Activated CD8-positive, alpha-beta T cell treated with anti-CD3 and anti-CD28 coated beads, Interleukin-2, amount 10 ng/mL, durations not matched to agents 7 days and 5 days (primary cell): ENCODE measurements around the gene PDE4A. TPM values are rescaled to one million over a fixed set of nuclear protein-coding genes. Genes with fewer than 3 reads are reported as not detected.

Experiments
- ATAC-seq: fragments of 150-1000 bp; cut with Tn5 transposase; one replicate; pipeline ENCODE4 v1.10.0; 2021; ENCODE audit warnings: moderate library complexity
- CTCF ChIA-PET: fragments of 350-600 bp; sonication (Branson Sonifier 250); formaldehyde crosslinking; loops from one replicate; lab custom pipeline; 2021; ENCODE audit warnings: antibody characterized with exemption; lab: Charles Lee
- POLR2A ChIA-PET: fragments of 350-600 bp; sonication (Branson Sonifier 250); formaldehyde crosslinking; loops from one replicate; lab custom pipeline; 2021; ENCODE audit warnings: antibody characterized with exemption; lab: Charles Lee
- DNase-seq: peaks from one replicate; pipeline ENCODE4 v3.0.0-alpha.2; 2020
- H3K27ac Mint-ChIP-seq: one replicate; pipeline ENCODE4 v1.8.0; 2021; ENCODE audit warnings: mild to moderate bottlenecking, mixed read lengths
- H3K27me3 Mint-ChIP-seq: one replicate; pipeline ENCODE4 v1.8.0; 2021; ENCODE audit warnings: low read depth, mixed read lengths
- H3K36me3 Mint-ChIP-seq: one replicate; pipeline ENCODE4 v1.8.0; 2021; ENCODE audit warnings: low read depth, mixed read lengths
- H3K4me1 Mint-ChIP-seq: one replicate; pipeline ENCODE4 v1.8.0; 2021; ENCODE audit warnings: low read depth, mixed read lengths
- H3K4me3 Mint-ChIP-seq: one replicate; pipeline ENCODE4 v1.8.0; 2021; ENCODE audit warnings: mild to moderate bottlenecking, mixed read lengths
- H3K9me3 Mint-ChIP-seq: one replicate; pipeline ENCODE4 v1.8.0; 2022; ENCODE audit warnings: mixed read lengths; ENCODE audit not compliant: insufficient read depth
- total RNA-seq, 2 experiments: library from RNA; stranded (reverse); gene quantifications; one replicate each; pipeline ENCODE4 v1.2.3, GENCODE V29; 2021

The PDE4A gene
- total RNA-seq, 2 experiments from 2014 or later = 54.2 to 56.0 TPM

- Mint-ChIP-seq H3K27ac (peak overlapping the region; percentile 92), H3K4me3 (peak overlapping the region; percentile 75), H3K4me1 (peaks cover 66% of the 10 kb centered on the region), H3K9me3 (no peaks in the 10 kb centered on the region), H3K36me3 (peaks cover 23% of the 10 kb centered on the region), H3K27me3 (no peaks in the 10 kb centered on the region)
- DNase-seq (peak; percentile 96), ATAC-seq (peak; percentile 45)
- ChIA-PET POLR2A (interaction anchor here (0.9 to 8.9 kb wide), 4 partner anchors 10 to 152 kb away, joined by 3 to 239 read pairs (median 15); partner anchors contain the start of gene CDC37), CTCF (interaction anchor here (0.6 to 27.0 kb wide), 19 partner anchors 7 to 419 kb away, joined by 3 to 1132 read pairs (median 4); partner anchors contain the start of genes CDC37, DNM2, ICAM1 and MRPL4)
Observed at GRCh38 chr19:10416380-10417257, 3.7 kb upstream of the PDE4A start.

- Mint-ChIP-seq H3K4me1 (peaks cover 67% of the 10 kb centered on the region), H3K4me3 (peak overlapping the region; percentile 79), H3K27me3 (no peaks in the 10 kb centered on the region), H3K36me3 (peaks cover 26% of the 10 kb centered on the region), H3K27ac (peak overlapping the region; percentile 75), H3K9me3 (no peaks in the 10 kb centered on the region)
- DNase-seq = peak; percentile 40
- no peak for ATAC-seq
- CTCF ChIA-PET = interaction anchor here (0.6 to 27.0 kb wide), 19 partner anchors 7 to 313 kb away, joined by 3 to 1132 read pairs (median 4); partner anchors contain the start of genes CDC37, ICAM1, PDE4A and PPAN
- POLR2A ChIA-PET = interaction anchor here (0.7 to 8.9 kb wide), 6 partner anchors 10 to 148 kb away, joined by 3 to 239 read pairs (median 5); partner anchors contain the start of genes CDC37, ICAM1 and KEAP1
Observed at GRCh38 chr19:10417541-10418234, 2.6 kb upstream of the PDE4A start.

GRCh38 chr19:10418235-10418484 lies 2.2 kb upstream of the PDE4A start:
- Mint-ChIP-seq H3K27me3 (no peaks in the 10 kb centered on the region), H3K27ac (peak overlapping the region; percentile 75), H3K4me1 (peaks cover 68% of the 10 kb centered on the region), H3K36me3 (peaks cover 26% of the 10 kb centered on the region), H3K4me3 (peak overlapping the region; percentile 79), H3K9me3 (no peaks in the 10 kb centered on the region)
- DNase-seq = no peak
- ChIA-PET POLR2A (interaction anchor here (0.7 to 8.9 kb wide), 7 partner anchors 10 to 148 kb away, joined by 3 to 239 read pairs (median 4); partner anchors contain the start of genes CDC37, ICAM1 and KEAP1), CTCF (interaction anchor here (0.7 to 27.0 kb wide), 16 partner anchors 7 to 314 kb away, joined by 3 to 1132 read pairs (median 4); partner anchors contain the start of genes CDC37, ICAM1, PDE4A and PPAN)
- ATAC-seq = no peak

GRCh38 chr19:10418485-10419199 lies 1.7 kb upstream of the PDE4A start:
- Mint-ChIP-seq H3K4me1 (peaks cover 69% of the 10 kb centered on the region), H3K4me3 (peak overlapping the region; percentile 79), H3K9me3 (no peaks in the 10 kb centered on the region), H3K36me3 (peaks cover 27% of the 10 kb centered on the region), H3K27ac (peak overlapping the region; percentile 75), H3K27me3 (no peaks in the 10 kb centered on the region)
- POLR2A ChIA-PET = interaction anchor here (0.7 to 8.9 kb wide), 7 partner anchors 9 to 149 kb away, joined by 3 to 239 read pairs (median 4); partner anchors contain the start of genes CDC37, ICAM1 and KEAP1
- ATAC-seq (no peak), DNase-seq (peak; percentile 64)
- CTCF ChIA-PET = interaction anchor here (0.7 to 27.0 kb wide), 16 partner anchors 6 to 314 kb away, joined by 3 to 1132 read pairs (median 4); partner anchors contain the start of genes CDC37, ICAM1, PDE4A and PPAN

GRCh38 chr19:10419200-10419645 lies 1.1 kb upstream of the PDE4A start:
- DNase-seq (no peak), ATAC-seq (peak; percentile 0)
- Mint-ChIP-seq H3K36me3 (peaks cover 28% of the 10 kb centered on the region), H3K4me1 (peaks cover 72% of the 10 kb centered on the region), H3K4me3 (peak overlapping the region; percentile 79), H3K27ac (peak overlapping the region; percentile 92), H3K9me3 (no peaks in the 10 kb centered on the region), H3K27me3 (no peaks in the 10 kb centered on the region)
- ChIA-PET CTCF (interaction anchor here (24.9 to 27.0 kb wide), 2 partner anchors 6 to 10 kb away, joined by 1132 read pairs; partner anchors contain the start of genes CDC37 and PDE4A), POLR2A (interaction anchor here (1.1 to 8.9 kb wide), 5 partner anchors 9 to 149 kb away, joined by 4 to 239 read pairs (median 6); partner anchors contain the start of genes CDC37 and ICAM1)

- H3K4me1 Mint-ChIP-seq = peaks cover 74% of the 10 kb centered on the region
- peaks cover 26% of the 10 kb centered on the region for H3K36me3 Mint-ChIP-seq
- no peaks in the 10 kb centered on the region for H3K27me3 Mint-ChIP-seq
- peak; percentile 83 for DNase-seq
- H3K27ac Mint-ChIP-seq = peak overlapping the region; percentile 92
- H3K9me3 Mint-ChIP-seq = no peaks in the 10 kb centered on the region
- POLR2A ChIA-PET = interaction anchor here (1.3 to 8.9 kb wide), 4 partner anchors 8 to 134 kb away, joined by 4 to 239 read pairs (median 24); partner anchors contain the start of gene CDC37
- CTCF ChIA-PET = interaction anchor here (2.0 to 27.0 kb wide), 3 partner anchors 5 to 149 kb away, joined by 7 to 1132 read pairs (median 1132); partner anchors contain the start of genes CDC37, ICAM1 and PDE4A
- ATAC-seq = peak; percentile 41
- H3K4me3 Mint-ChIP-seq = peak overlapping the region; percentile 79
Observed at GRCh38 chr19:10419646-10420443, 493 bp upstream of the PDE4A start.

- peaks cover 25% of the 10 kb centered on the region for H3K36me3 Mint-ChIP-seq
- POLR2A ChIA-PET = interaction anchor here (0.9 to 8.9 kb wide), 5 partner anchors 9 to 227 kb away, joined by 3 to 239 read pairs (median 4); partner anchors contain the start of genes CDC37 and DNMT1
- peaks cover 79% of the 10 kb centered on the region for H3K4me1 Mint-ChIP-seq
- CTCF ChIA-PET = interaction anchor here (1.3 to 27.0 kb wide), 5 partner anchors 3 to 161 kb away, joined by 4 to 1132 read pairs (median 7); partner anchors contain the start of genes CDC37, ICAM1 and PDE4A
- DNase-seq (peak; percentile 75), ATAC-seq (no peak)
- H3K9me3 Mint-ChIP-seq = no peaks in the 10 kb centered on the region
- no peaks in the 10 kb centered on the region for H3K27me3 Mint-ChIP-seq
- H3K4me3 Mint-ChIP-seq = peak overlapping the region; percentile 94
- peak overlapping the region; percentile 77 for H3K27ac Mint-ChIP-seq
Observed at GRCh38 chr19:10421240-10422045, 1.1 kb downstream of the PDE4A start.

- ChIA-PET POLR2A (interaction anchor here (0.9 to 8.9 kb wide), 5 partner anchors 10 to 146 kb away, joined by 3 to 239 read pairs (median 22); partner anchors contain the start of gene CDC37), CTCF (interaction anchor here (1.3 to 27.0 kb wide), 5 partner anchors 3 to 162 kb away, joined by 4 to 1132 read pairs (median 7); partner anchors contain the start of genes CDC37, ICAM1 and PDE4A)
- no peak for ATAC-seq
- peaks cover 79% of the 10 kb centered on the region for H3K4me1 Mint-ChIP-seq
- H3K27me3 Mint-ChIP-seq = no peaks in the 10 kb centered on the region
- DNase-seq = no peak
- peak overlapping the region; percentile 94 for H3K4me3 Mint-ChIP-seq
- peaks cover 23% of the 10 kb centered on the region for H3K36me3 Mint-ChIP-seq
- H3K27ac Mint-ChIP-seq = peak overlapping the region; percentile 77
- H3K9me3 Mint-ChIP-seq = no peaks in the 10 kb centered on the region
Observed at GRCh38 chr19:10422046-10422461, 1.7 kb downstream of the PDE4A start.

- H3K4me1 Mint-ChIP-seq = peaks cover 81% of the 10 kb centered on the region
- peaks cover 28% of the 10 kb centered on the region for H3K36me3 Mint-ChIP-seq
- H3K27ac Mint-ChIP-seq = peak overlapping the region; percentile 77
- peak overlapping the region; percentile 94 for H3K4me3 Mint-ChIP-seq
- ATAC-seq (no peak), DNase-seq (no peak)
- POLR2A ChIA-PET = interaction anchor here (1.4 to 3.6 kb wide), 2 partner anchors 12 to 17 kb away, joined by 7 to 30 read pairs; partner anchors contain the start of gene CDC37
- CTCF ChIA-PET = interaction anchor here (1.0 to 27.0 kb wide), 4 partner anchors 13 to 162 kb away, joined by 3 to 1132 read pairs (median 9); partner anchors contain the start of genes CDC37 and PDE4A
- no peaks in the 10 kb centered on the region for H3K27me3 Mint-ChIP-seq
- H3K9me3 Mint-ChIP-seq = no peaks in the 10 kb centered on the region
Observed at GRCh38 chr19:10422846-10423245, 2.5 kb downstream of the PDE4A start.
